GM21515 (cell line): ENCODE data around the gene CCNJL.

Experiments used
- ATAC-seq: cut with Tn5 transposase; IDR thresholded peaks from one replicate; pipeline ENCODE4 v1.9.1; 2021; ENCODE audit not compliant: unreplicated experiment

Gene CCNJL

GRCh38 chr5:160293386-160293785 is 19.0 kb downstream of the CCNJL start:
- no peak for ATAC-seq

GRCh38 chr5:160291467-160291866 is 20.9 kb downstream of the CCNJL start:
- no peak for ATAC-seq

GRCh38 chr5:160290751-160291150 is 21.6 kb downstream of the CCNJL start:
- no peak for ATAC-seq

- ATAC-seq, result no peak
Observed at GRCh38 chr5:160289721-160290120, 22.6 kb downstream of the CCNJL start.

GRCh38 chr5:160289356-160289651 is 23.1 kb downstream of the CCNJL start:
- no peak for ATAC-seq

GRCh38 chr5:160287378-160288051 is 24.8 kb downstream of the CCNJL start:
- no peak for ATAC-seq

GRCh38 chr5:160286947-160287346 is 25.4 kb downstream of the CCNJL start:
- ATAC-seq, result no peak

GRCh38 chr5:160285316-160285715 is 27.0 kb downstream of the CCNJL start:
- ATAC-seq, result no peak

- no peak for ATAC-seq
Observed at GRCh38 chr5:160284291-160284873, 28.0 kb downstream of the CCNJL start.

- no peak for ATAC-seq
Observed at GRCh38 chr5:160281275-160281674, 31.1 kb downstream of the CCNJL start.

GRCh38 chr5:160280384-160281095 is 31.8 kb downstream of the CCNJL start:
- no peak for ATAC-seq

- no peak for ATAC-seq
Observed at GRCh38 chr5:160278343-160278742, 34.0 kb downstream of the CCNJL start.

GRCh38 chr5:160274483-160274931 is 37.9 kb downstream of the CCNJL start:
- no peak for ATAC-seq

- ATAC-seq, result no peak
Observed at GRCh38 chr5:160272889-160273288, 39.5 kb downstream of the CCNJL start.

GRCh38 chr5:160272264-160272663 is 40.1 kb downstream of the CCNJL start:
- ATAC-seq, result no peak

GRCh38 chr5:160271836-160272235 is 40.5 kb downstream of the CCNJL start:
- no peak for ATAC-seq

GRCh38 chr5:160271396-160271795 is 41.0 kb downstream of the CCNJL start:
- ATAC-seq, result no peak

GRCh38 chr5:160270704-160271103 is 41.7 kb downstream of the CCNJL start:
- no peak for ATAC-seq

- ATAC-seq, result no peak
Observed at GRCh38 chr5:160269017-160269416, 43.3 kb downstream of the CCNJL start.

- ATAC-seq, result no peak
Observed at GRCh38 chr5:160268121-160268520, 44.2 kb downstream of the CCNJL start.

GRCh38 chr5:160266752-160267345 is 45.5 kb downstream of the CCNJL start:
- ATAC-seq, result no peak

- no peak for ATAC-seq
Observed at GRCh38 chr5:160266044-160266443, 46.3 kb downstream of the CCNJL start.
